AG04450 (cell line): ENCODE measurements around the gene DSC2. TPM values are rescaled to one million over a fixed set of nuclear protein-coding genes. Genes with fewer than 3 reads are reported as not detected.
"Not testable (repeated sequence)": the region's sequence is repeated elsewhere in the genome, so short reads cannot be mapped to it uniquely, and the experiment has no call there.

Experiments
- CTCF ChIA-PET: fragments of 300-600, 350-600 bp; formaldehyde crosslinking; extraction: SDS; loops from one replicate; lab custom pipeline; 2022; ENCODE audit warnings: antibody characterized with exemption, inconsistent platforms; lab: Charles Lee
- POLR2A ChIA-PET: fragments of 350-600 bp; formaldehyde crosslinking; extraction: SDS; loops from one replicate; lab custom pipeline; 2021; ENCODE audit warnings: antibody characterized with exemption, inconsistent platforms; lab: Yijun Ruan, JAX
- DNase-seq: peaks from one replicate; pipeline ENCODE4 v3.0.0-alpha.2; 2011; ENCODE audit warnings: low read depth, low spot score
- H3K27ac ChIP-seq: one replicate; pipeline ENCODE4 v1.5.1; 2012; ENCODE audit warnings: low read depth, low read length, control low read depth
- H3K27me3 ChIP-seq: one replicate; pipeline ENCODE4 v1.6.0; 2012; ENCODE audit warnings: low read length; ENCODE audit not compliant: control insufficient read depth, insufficient read depth
- H3K4me3 ChIP-seq: 2 replicates; pipeline ENCODE4 v1.5.1; 2011; ENCODE audit warnings: mild to moderate bottlenecking, low read depth, low read length, control low read depth
- H3K9me3 ChIP-seq: 2 replicates; pipeline ENCODE4 v1.5.1; 2012; ENCODE audit warnings: low read length; ENCODE audit not compliant: control insufficient read depth, insufficient read depth
- polyA plus RNA-seq: library from polyadenylated mRNA; depleted of rRNA; stranded (reverse); fragments of >200 nt; gene quantifications from 2 replicates; pipeline ENCODE4 v1.2.3, GENCODE V29; 2011
- TF ChIP-seq, protein P1 (sequence below): IDR thresholded peaks from 2 replicates; pipeline ENCODE4 v1.5.1; 2011; ENCODE audit warnings: low read depth, low read length, control low read depth, inconsistent platforms

Gene DSC2
- polyA plus RNA-seq, 1 experiment: not detected

- no peak for DNase-seq
- Histone ChIP-seq H3K27ac (no peak overlapping the region), H3K4me3 (no peak overlapping the region), H3K27me3 (peaks cover 4% of the 10 kb centered on the region), H3K9me3 (peaks cover 24% of the 10 kb centered on the region)
- ChIA-PET POLR2A (no interaction called here), CTCF (no interaction called here)
- TF ChIP-seq, protein P1, sequence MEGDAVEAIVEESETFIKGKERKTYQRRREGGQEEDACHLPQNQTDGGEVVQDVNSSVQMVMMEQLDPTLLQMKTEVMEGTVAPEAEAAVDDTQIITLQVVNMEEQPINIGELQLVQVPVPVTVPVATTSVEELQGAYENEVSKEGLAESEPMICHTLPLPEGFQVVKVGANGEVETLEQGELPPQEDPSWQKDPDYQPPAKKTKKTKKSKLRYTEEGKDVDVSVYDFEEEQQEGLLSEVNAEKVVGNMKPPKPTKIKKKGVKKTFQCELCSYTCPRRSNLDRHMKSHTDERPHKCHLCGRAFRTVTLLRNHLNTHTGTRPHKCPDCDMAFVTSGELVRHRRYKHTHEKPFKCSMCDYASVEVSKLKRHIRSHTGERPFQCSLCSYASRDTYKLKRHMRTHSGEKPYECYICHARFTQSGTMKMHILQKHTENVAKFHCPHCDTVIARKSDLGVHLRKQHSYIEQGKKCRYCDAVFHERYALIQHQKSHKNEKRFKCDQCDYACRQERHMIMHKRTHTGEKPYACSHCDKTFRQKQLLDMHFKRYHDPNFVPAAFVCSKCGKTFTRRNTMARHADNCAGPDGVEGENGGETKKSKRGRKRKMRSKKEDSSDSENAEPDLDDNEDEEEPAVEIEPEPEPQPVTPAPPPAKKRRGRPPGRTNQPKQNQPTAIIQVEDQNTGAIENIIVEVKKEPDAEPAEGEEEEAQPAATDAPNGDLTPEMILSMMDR: no peak
Measured at GRCh38 chr18:31039426-31039825, 62.8 kb downstream of the DSC2 start.

GRCh38 chr18:31037686-31038085 lies 64.5 kb downstream of the DSC2 start:
- DNase-seq, H3K4me3 ChIP-seq, H3K27me3 ChIP-seq, H3K27ac ChIP-seq, CTCF ChIA-PET, POLR2A ChIA-PET: not testable (repeated sequence)
- H3K9me3 ChIP-seq: peaks cover 25% of the 10 kb centered on the region

GRCh38 chr18:31034541-31034940 lies 67.7 kb downstream of the DSC2 start:
- Histone ChIP-seq H3K4me3 (no peak overlapping the region), H3K9me3 (peaks cover 11% of the 10 kb centered on the region), H3K27me3 (no peaks in the 10 kb centered on the region), H3K27ac (no peak overlapping the region)
- ChIA-PET POLR2A (no interaction called here), CTCF (no interaction called here)
- no peak for DNase-seq
- TF ChIP-seq, protein P1: no peak

DNA sequence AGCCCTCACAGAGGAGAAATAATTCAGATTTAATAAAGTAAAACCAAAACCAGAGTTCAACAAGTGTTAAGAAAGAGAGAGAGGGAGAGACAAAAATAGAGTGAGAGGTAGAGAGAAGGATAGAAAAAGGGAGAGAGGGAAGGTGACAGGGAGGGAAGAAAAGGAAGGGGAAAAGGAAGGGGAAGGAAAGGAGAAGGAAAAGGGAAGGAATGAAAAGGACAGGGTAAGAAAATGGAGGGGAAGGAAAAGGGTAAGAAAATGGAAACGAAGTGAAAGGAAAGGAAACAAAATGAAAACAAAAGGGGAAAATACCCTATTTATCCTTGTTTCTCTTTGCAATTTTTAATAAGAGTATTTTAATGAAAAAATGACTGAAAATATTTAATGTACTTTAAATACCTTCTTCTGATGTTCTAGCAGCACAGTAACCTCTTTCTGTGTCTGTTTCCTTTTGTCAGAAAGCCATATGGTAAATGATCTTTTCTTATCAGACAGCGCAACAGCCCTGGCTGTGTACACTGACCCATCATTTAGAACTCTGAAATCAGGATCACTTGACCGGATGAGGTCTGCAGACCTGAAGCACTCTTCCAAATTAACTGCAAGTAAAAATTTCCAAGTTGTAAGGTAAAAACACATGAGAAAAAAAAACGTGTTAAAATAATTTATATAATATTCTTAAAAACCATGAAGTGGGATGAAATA lies 71.5 kb downstream of the DSC2 start:
- Histone ChIP-seq H3K4me3 (no peak overlapping the region), H3K27ac (no peak overlapping the region), H3K9me3 (peaks cover 7% of the 10 kb centered on the region), H3K27me3 (no peaks in the 10 kb centered on the region)
- CTCF ChIA-PET: no interaction called here
- POLR2A ChIA-PET: no interaction called here
- TF ChIP-seq, protein P1: no peak
- no peak for DNase-seq

- no peaks in the 10 kb centered on the region for H3K27me3 ChIP-seq
- H3K9me3 ChIP-seq: peaks cover 12% of the 10 kb centered on the region; the same call in 1 of the 2 replicates
- no peak overlapping the region for H3K27ac ChIP-seq
- H3K4me3 ChIP-seq: no peak overlapping the region
- ChIA-PET POLR2A (no interaction called here), CTCF (no interaction called here)
- no peak for DNase-seq
- TF ChIP-seq, protein P1: no peak
Measured at GRCh38 chr18:31015715-31016434, 86.3 kb downstream of the DSC2 start.

GRCh38 chr18:31011455-31011854 lies 90.8 kb downstream of the DSC2 start:
- H3K27ac ChIP-seq, H3K27me3 ChIP-seq, DNase-seq, H3K4me3 ChIP-seq, H3K9me3 ChIP-seq, POLR2A ChIA-PET, CTCF ChIA-PET: not testable (repeated sequence)
